GM19238 (cell line): ENCODE measurements around the gene PTPN14.

Source experiments
- DNase-seq: peaks from one replicate; pipeline ENCODE4 v3.0.0; 2011; ENCODE audit warnings: low spot score; ENCODE audit not compliant: insufficient read length

The PTPN14 gene

GRCh38 chr1:214476986-214477870 lies 74.2 kb downstream of the PTPN14 start:
- no peak for DNase-seq

GRCh38 chr1:214476229-214476985 lies 75.0 kb downstream of the PTPN14 start:
- DNase-seq: no peak

- DNase-seq: no peak
Observed at GRCh38 chr1:214475746-214476145, 75.7 kb downstream of the PTPN14 start.

GRCh38 chr1:214475331-214475730 lies 76.1 kb downstream of the PTPN14 start:
- DNase-seq: no peak

GRCh38 chr1:214474467-214474866 lies 76.9 kb downstream of the PTPN14 start:
- DNase-seq: no peak

GRCh38 chr1:214473862-214474261 lies 77.5 kb downstream of the PTPN14 start:
- no peak for DNase-seq

- DNase-seq: no peak
Observed at GRCh38 chr1:214473387-214473786, 78.0 kb downstream of the PTPN14 start.

GRCh38 chr1:214472364-214472763 lies 79.0 kb downstream of the PTPN14 start:
- no peak for DNase-seq

GRCh38 chr1:214471458-214471857 lies 79.9 kb downstream of the PTPN14 start:
- no peak for DNase-seq

- no peak for DNase-seq
Observed at GRCh38 chr1:214470132-214470531, 81.3 kb downstream of the PTPN14 start.

GRCh38 chr1:214469290-214469689 lies 82.1 kb downstream of the PTPN14 start:
- DNase-seq: no peak

- no peak for DNase-seq
Observed at GRCh38 chr1:214467078-214467585, 84.3 kb downstream of the PTPN14 start.

GRCh38 chr1:214466403-214467077 lies 84.9 kb downstream of the PTPN14 start:
- DNase-seq: no peak

GRCh38 chr1:214464445-214465287 lies 86.7 kb downstream of the PTPN14 start:
- no peak for DNase-seq

GRCh38 chr1:214463596-214463995 lies 87.8 kb downstream of the PTPN14 start:
- no peak for DNase-seq

GRCh38 chr1:214462882-214463281 lies 88.5 kb downstream of the PTPN14 start:
- no peak for DNase-seq

GRCh38 chr1:214461305-214461704 lies 90.1 kb downstream of the PTPN14 start:
- DNase-seq: no peak

- no peak for DNase-seq
Observed at GRCh38 chr1:214460304-214460916, 91.0 kb downstream of the PTPN14 start.

- no peak for DNase-seq
Observed at GRCh38 chr1:214459895-214460294, 91.5 kb downstream of the PTPN14 start.

GRCh38 chr1:214458541-214458940 lies 92.9 kb downstream of the PTPN14 start:
- no peak for DNase-seq
